NCI-H510A (cell line): ENCODE data around the gene HDAC7.

Experiments
- DNase-seq: peaks from one replicate; lab custom pipeline; 2025; lab: John Stamatoyannopoulos, UW

HDAC7 gene

DNA sequence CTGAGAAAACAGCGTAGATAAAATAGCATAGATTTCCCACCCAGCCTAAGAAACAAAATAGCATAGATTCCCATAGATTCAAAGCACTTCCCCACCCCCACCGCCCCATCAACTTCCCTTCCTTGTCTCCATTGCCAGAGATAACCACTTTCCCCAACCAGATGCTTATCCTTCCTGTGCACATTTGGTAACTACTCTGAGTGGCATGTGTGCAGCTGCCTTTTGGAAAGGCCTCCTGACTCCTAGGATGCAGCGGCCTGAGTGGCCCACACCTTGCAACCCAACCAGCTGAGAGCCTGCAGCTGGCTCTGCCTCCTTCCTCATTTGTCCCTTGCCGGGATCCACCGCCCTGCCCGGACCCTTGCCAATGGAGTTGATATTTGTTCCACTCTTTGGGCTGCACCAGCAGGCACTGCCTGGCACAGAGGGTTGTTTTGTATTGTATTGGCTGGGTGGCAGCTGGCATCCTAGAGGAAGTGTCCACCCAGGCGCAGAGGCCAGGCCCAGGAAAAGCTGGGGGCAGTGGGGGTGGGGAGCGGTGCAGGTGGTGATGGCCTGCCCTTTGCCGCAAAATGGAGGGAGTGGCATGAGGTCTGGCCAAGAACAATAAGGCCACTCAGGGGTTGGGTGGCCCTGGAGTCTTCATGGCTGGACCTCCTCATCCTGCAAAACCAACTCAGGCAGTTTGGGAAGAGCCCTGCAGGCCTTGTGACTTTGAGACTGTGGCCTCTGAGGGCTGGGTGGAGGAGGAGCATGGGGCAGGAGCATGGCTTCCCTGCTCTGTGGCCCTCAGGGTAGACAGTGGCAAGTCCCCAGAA is 41.8 kb downstream of the HDAC7 start:
- no peak for DNase-seq

DNA sequence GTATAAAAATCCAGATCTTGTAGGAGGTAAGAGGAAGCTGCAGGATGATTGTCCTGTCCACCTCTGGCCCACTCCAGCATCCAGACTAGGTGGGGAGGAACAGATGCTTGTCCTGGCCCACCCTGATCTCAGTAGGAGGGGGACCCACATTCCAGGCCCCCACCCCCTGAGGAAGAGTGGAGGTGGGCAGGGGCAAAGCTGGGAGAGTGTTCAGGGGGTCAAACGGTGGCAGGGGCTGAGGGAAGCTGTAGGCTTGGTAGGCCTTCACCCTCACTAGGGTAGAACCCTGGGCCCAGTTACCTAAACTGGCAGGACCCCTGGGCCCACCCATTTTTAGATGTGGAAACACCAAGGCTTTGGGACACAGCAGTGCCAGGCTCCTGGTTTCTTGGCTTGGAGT is 42.6 kb downstream of the HDAC7 start:
- no peak for DNase-seq

DNA sequence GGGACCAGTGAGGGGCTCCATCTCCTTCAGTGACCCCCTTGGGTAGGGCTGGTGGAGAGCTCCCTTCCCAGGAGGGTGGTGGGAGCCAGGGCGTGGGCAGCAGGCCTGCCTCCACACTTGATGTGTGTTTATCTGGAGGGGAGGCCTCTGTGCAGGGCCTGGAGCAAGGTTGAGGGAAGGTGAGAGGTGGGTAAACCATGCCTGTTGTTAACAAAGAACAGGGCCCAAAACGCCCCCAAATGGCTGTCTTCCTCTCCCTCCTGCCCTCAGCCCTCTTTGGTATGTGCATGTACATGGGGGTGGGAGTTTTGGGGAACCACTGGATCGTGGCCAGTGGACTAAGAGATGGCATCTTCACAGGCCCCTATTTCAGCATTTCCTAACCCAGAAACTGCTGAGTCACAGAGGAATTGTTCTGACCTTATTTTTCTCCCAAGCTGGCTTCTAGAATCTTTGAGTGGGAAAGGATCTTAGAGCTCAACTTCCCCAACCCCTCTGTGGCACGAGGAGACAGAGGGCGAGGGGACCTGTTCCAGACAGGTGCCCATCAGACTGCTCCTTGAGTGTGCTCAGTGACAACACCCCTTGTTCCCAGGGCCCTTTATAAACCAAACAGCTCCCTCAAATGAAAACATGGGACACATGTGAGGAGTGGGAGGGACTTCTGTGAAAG is 43.1 kb downstream of the HDAC7 start:
- no peak for DNase-seq

GRCh38 chr12:47775100-47775911 is 44.4 kb downstream of the HDAC7 start:
- DNase-seq: no peak

DNA sequence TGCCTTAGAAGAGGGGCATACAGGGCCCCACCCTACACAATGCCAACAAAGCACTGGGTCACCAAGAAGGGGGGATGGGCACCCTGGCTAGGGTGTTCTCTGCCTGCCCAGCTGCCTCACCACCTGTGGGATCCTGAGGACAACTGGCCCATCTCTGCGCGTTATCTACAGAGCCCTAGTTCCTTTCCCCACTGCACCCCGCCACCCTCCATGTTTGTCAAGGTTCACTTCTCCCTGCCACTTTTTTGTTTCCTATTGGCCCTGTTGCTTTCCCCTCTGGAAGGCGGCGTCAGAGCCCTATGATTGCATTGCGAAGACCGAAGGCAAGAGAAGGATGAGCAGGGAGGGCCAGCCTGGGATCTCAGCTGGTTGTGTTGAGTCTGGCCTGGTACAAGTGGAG is 45.0 kb downstream of the HDAC7 start:
- DNase-seq: no peak

GRCh38 chr12:47773858-47774580 is 45.7 kb downstream of the HDAC7 start:
- DNase-seq: no peak

DNA sequence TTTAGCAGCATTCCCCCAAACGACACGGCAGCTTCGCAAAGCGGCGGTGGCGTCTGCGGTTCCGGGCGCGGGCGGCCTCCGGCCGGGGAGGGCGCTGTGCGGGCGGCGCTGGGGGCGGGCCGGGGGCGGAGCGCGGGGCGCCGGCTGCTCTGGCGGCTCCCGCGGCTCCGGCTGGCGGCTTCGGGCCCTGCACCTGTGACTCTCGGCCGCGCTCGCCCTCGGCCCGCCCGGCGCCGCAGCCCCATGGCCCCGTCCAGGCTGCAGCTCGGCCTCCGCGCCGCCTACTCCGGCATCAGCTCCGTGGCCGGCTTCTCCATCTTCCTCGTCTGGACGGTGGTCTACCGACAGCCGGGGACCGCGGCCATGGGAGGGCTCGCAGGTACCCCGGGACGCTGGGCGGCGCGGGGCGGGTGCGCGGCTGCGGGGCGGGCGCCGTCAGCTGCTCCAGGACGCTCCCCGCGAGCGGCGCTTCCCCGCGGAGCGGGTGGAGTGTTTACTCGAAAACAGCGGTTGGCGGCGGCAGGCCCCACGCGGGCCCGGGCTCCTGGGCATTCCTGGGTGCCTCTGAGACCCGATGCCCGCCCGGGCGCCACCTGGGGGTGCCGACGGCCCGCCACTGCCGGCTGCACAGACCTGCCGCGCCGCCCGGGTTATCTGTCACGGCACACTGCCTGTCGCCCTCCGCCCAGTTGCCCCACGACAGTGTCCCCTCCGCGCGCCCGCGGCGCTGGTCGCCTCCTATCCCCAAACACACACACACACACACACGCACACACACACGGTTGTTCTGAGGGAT is 46.4 kb downstream of the HDAC7 start, which contains the start of gene SLC48A1:
Gene SLC48A1 (plus strand): TSS at position 177 of the 796 bp plus-strand sequence. CDS start 67 bp downstream, at position 244.
- DNase-seq: peak; percentile 50

DNA sequence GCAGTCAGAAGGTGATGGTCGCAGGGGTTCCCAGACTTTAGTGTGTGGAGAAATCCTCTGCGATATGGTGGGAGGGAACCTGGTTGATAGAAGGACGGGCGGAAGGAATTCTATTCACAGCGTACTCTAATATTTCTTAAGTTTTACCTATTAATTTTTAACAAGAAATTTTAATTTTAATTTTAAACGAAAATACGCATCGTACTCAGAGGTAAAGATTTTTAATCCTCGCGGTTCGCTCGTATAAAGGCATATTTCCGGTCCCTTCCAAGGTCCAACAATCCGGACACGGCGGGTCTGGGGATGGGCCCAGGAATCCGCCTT is 47.0 kb downstream of the HDAC7 start:
- no peak for DNase-seq

DNA sequence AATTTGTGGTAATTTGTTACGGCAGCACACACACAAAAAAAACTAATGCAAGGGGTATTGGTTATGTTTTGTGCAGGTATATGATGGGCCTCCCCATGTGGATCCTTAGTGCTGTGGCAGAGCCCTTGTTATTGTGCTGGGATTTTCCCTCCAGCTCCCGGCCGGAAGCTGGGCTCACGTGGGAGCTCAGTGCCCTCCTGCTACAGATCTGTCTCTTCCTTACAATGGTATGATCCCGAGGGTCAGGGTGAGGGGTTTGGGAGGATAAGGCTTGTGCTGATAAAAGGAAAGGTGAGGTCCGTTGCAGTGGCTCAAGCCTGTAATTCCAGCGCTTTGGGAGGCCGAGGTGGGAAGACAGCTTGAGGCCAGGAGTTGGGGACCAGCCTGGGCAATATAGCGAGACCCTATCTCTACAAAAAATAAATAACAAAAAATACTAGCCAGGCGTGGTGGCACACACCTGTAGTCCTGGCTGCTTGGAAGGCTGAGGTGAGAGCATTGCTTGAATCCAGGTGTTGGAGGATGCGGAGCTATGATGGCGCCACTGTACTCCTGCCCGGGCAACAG is 47.5 kb downstream of the HDAC7 start:
- DNase-seq: no peak

DNA sequence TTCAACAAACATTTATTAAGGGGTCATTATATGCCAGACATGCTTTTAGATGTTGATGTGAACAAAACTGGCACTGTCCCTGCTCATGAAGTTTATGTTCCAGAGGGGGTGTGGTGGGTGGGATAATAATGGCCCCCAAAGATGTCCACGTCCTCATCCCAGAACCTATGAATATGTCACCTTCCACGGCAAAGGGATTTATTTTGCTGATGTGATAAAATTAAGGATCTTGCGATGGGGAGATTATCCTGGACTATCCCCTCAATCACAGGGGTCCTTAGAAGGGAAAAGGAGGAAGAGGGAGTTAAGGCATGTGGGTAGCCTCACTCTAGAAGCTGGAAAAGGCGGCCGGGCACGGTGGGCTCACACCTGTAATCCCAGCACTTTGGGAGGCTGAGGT is 48.4 kb downstream of the HDAC7 start:
- DNase-seq: no peak

GRCh38 chr12:47770086-47770726 is 49.5 kb downstream of the HDAC7 start:
- DNase-seq: no peak

DNA sequence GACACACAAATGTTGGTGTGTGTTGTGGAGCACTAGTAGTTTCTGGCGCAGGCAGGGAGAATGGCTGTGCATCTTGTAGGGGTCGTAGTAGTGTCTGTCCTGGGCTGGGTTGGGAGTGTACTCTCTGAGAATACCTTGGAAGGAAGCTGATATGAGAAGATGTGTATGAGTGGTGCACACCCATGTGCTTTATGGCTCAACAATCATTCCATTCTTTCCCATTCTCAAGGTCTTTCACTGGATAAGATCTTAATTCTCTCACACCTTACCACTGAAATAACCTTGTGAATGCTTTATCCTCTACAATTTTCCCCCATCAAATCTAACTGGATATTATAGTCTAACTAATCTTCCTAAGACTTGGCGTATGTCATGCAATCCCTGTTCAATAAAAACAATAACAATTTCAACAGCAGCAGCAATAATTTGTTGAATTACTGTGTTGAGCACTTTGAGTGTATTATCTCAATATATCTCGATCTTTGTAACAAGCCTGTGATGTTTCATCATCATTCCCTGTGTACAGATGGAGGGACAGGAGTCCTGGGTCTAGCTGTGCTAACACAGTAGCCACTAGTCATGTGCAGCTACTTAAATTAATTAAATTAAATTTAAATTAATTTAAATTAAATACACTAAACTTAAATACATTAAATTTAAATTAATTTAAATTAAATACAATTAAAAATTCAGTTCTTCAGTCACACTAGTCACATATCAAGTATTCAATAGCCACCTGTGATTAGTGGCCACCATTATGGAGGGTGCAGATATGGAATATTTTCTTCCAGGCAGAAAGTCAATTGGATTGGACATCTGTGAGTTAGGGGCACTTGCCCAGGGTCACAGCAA is 50.2 kb downstream of the HDAC7 start:
- no peak for DNase-seq

GRCh38 chr12:47768323-47768811 is 51.3 kb downstream of the HDAC7 start:
- DNase-seq: no peak

GRCh38 chr12:47767216-47767724 is 52.4 kb downstream of the HDAC7 start:
- DNase-seq: no peak

GRCh38 chr12:47766502-47767215 is 53.0 kb downstream of the HDAC7 start:
- no peak for DNase-seq

GRCh38 chr12:47763481-47764346 is 56.0 kb downstream of the HDAC7 start:
- no peak for DNase-seq

DNA sequence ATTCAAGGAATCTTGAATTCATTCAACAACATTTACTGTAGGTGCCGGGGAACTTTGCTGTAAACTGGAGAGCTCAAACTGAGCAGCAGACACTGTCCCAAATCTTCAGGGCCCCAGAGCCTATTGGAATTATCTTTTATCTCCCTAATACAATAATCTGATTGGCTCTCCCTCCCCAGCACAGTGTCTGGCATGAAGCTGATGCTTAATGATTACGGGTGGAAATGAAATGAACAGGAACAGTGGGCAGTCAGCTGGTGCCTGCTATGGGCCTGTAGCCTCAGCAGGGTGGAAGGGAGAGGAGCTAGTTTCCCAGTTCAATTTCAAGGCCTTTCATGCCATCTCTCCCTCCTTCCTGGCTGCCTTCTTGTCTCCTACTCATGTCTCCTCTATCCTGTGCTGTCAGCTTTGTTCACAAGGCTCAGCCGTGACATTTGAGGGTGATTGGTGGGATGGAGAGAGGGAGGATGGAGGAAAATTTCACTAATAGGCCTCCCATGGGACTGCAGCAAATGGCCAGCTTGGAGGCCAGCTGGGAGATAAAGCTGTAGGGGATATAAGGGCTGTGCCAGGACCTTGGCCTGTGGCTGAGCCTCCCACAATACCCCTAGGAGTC is 56.7 kb downstream of the HDAC7 start:
- DNase-seq: no peak
